Measurements from ENCODE around the gene PHKG2.

DNA sequence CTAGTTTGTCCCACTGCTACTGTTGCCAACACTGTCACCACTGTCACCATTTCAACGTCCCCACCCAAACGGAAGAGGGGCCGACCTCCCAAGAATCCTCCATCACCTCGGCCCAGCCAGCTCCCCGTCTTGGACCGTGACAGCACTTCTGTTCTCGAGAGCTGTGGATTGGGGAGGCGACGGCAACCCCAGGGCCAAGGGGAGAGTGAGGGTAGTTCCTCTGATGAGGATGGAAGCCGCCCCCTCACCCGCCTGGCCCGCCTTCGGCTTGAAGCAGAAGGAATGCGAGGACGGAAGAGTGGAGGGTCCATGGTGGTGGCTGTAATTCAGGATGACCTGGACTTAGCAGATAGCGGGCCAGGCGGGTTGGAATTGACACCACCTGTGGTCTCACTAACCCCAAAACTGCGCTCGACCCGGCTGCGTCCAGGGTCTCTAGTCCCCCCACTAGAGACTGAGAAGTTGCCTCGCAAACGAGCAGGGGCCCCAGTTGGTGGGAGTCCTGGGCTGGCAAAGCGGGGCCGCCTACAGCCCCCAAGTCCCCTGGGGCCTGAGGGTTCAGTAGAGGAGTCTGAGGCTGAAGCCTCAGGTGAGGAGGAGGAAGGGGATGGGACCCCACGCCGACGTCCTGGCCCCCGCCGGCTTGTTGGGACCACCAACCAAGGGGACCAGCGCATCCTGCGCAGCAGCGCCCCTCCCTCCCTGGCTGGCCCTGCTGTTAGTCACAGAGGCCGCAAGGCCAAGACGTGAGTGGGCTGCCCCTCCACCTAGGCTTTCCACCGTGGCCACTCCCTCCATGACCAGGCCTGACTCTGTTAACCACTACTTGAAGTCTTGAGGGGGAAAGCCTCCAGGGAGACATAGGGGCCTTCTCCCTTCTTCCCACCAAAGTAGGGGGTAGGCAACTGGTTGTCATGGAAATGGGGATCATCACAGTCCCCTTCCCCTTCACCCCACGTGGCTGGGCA lies 9.0 kb upstream of the PHKG2 start:
- TF ChIP-seq, protein P1, sequence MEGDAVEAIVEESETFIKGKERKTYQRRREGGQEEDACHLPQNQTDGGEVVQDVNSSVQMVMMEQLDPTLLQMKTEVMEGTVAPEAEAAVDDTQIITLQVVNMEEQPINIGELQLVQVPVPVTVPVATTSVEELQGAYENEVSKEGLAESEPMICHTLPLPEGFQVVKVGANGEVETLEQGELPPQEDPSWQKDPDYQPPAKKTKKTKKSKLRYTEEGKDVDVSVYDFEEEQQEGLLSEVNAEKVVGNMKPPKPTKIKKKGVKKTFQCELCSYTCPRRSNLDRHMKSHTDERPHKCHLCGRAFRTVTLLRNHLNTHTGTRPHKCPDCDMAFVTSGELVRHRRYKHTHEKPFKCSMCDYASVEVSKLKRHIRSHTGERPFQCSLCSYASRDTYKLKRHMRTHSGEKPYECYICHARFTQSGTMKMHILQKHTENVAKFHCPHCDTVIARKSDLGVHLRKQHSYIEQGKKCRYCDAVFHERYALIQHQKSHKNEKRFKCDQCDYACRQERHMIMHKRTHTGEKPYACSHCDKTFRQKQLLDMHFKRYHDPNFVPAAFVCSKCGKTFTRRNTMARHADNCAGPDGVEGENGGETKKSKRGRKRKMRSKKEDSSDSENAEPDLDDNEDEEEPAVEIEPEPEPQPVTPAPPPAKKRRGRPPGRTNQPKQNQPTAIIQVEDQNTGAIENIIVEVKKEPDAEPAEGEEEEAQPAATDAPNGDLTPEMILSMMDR (IDR thresholded peaks at IDR 0.05; ENCODE audit: insufficient read depth, low read length, poor library complexity, severe bottlenecking) = no peak
- no peak for TF ChIP-seq EZH2phosphoT487 (conservative IDR thresholded peaks at IDR 0.05; ENCODE audit: low read length)

All from SU-DHL-6 (cell line).